Sigmoid colon (tissue), 7 donors: ENCODE results near the gene PPIB. TPM values are rescaled to one million over a fixed set of nuclear protein-coding genes. Genes with fewer than 3 reads are reported as not detected.

Experiments
- DNase-seq: peaks from one replicate; pipeline ENCODE4 v3.0.0-alpha.2; 2019
- H3K27ac ChIP-seq, 4 donors: fragments of 200-600 bp; sonication (generic); one replicate each; pipeline ENCODE4 v1.5.1; 2016 to 2019; ENCODE audit warnings: mild to moderate bottlenecking in 1 of 4
- H3K27me3 ChIP-seq, 3 donors: fragments of 200-600 bp; sonication (generic); one replicate each; pipeline ENCODE4 v1.5.1; 2019; ENCODE audit warnings: mild to moderate bottlenecking in 1 of 3
- H3K36me3 ChIP-seq, 4 donors: fragments of 200-600 bp; sonication (generic); one replicate each; pipeline ENCODE4 v1.5.1; 2016 to 2019
- H3K4me1 ChIP-seq, 4 donors: fragments of 200-600 bp; sonication (generic); one replicate each; pipeline ENCODE4 v1.5.1; 2017 to 2019
- H3K4me3 ChIP-seq, 4 donors: fragments of 200-600 bp; sonication (generic); one replicate each; pipeline ENCODE4 v1.5.1; 2017 to 2019; ENCODE audit warnings: mild to moderate bottlenecking in 2 of 4, moderate library complexity in 1 of 4
- H3K9me3 ChIP-seq, 4 donors: fragments of 200-600 bp in 3 of 4; sonication (generic) in 3 of 4; one replicate each; pipeline versions ENCODE4 v1.5.1 to v1.6.1; 2013 to 2019
- EP300 ChIP-seq, 4 donors: sonication (generic); formaldehyde crosslinking; IDR thresholded peaks; one replicate each; pipeline ENCODE4 v1.6.1; 2017; ENCODE audit warnings: antibody characterized with exemption in 4 of 4
- POLR2A ChIP-seq, 2 donors: fragments of 450-650 bp; IDR thresholded peaks; one replicate each; pipeline ENCODE4 v1.6.1; 2016; ENCODE audit warnings: antibody characterized with exemption in 2 of 2, mild to moderate bottlenecking in 2 of 2, moderate library complexity in 2 of 2
- POLR2AphosphoS5 ChIP-seq, 4 donors: sonication (generic); formaldehyde crosslinking; IDR thresholded peaks; one replicate each; pipeline ENCODE4 v1.6.1; 2017; ENCODE audit warnings: antibody characterized with exemption in 4 of 4
- WGBS, 2 donors: extraction: QIAGEN DNeasy Blood & Tissue Kit; methylation state at CpG; one replicate each; pipeline ENCODE4 v1.1.7; 2013; 5-methylcytosine and 5-hydroxymethylcytosine counted together
- intact Hi-C: fragments of 100-400 bp; cut with DNase I; formaldehyde crosslinking; loops from one replicate; pipeline ENCODE4 v1.15.1; 2023
- polyA plus RNA-seq, 3 donors: library from polyadenylated mRNA; stranded (reverse); fragments of 200-250 nt; gene quantifications; one replicate each; pipeline ENCODE4 v1.2.3, GENCODE V29; 2013
- total RNA-seq, 4 donors: library from RNA; depleted of rRNA; stranded (reverse); fragments of >200 nt; gene quantifications; one replicate each; pipeline ENCODE4 v1.1.0, GENCODE V29; 2016
- TF ChIP-seq, protein P1 (sequence below), 4 experiments: fragments of 450-650 bp in 3 of 4; fragments of 200-600 bp in 1 of 4; IDR thresholded peaks; one replicate each; pipeline ENCODE4 v1.5.1; 2016 to 2019; ENCODE audit warnings: antibody characterized with exemption in 4 of 4, mild to moderate bottlenecking in 3 of 4, moderate library complexity in 2 of 4
- donor health status: healthy with polysubstance abuse.
- donor health status: Bipolar disorder and iron deficiency.
- donor health status: healthy.

Gene PPIB
- 100 to 1,000 TPM; 154 to 232 (median 183) TPM for total RNA-seq
- 100 to 1,000 TPM; 162 to 647 (median 169) TPM for polyA plus RNA-seq

DNA sequence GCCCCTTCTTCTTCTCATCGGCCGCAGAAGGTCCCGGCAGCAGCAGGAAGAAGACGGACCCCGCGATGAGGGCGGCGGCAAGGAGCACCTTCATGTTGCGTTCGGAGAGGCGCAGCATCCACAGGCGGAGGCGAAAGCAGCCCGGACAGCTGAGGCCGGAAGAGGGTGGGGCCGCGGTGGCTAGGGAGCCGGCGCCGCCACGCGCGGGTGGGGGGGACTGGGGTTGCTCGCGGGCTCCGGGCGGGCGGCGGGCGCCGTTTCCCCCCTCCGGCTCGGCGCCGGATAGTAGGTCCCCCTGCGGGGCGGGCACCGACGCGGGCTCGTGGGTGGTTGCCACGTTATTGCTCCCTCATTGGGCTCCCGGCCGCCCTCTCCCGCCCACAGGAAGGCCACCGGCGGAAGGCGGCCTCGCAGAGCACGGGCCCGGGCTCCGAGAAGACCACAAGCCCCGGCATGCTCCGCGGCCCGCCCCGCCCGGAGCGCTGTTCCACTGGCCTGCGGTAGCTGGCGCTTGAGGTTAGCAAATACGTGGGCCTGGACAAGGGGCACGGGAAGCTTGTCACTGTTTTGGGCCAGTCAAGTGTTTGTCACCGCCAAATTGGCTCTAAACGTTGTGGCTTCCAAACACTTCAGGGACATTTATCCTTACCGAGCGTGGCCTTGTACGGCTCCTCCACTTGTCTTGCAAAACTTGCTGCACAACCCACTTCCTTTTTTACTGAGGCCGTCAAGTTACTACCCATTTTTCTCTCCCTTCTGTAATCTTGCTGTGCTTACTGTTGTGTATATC is at the start of gene PPIB:
Gene PPIB, minus strand, starts transcription at position 154 of the 790 bp plus-strand sequence. Its CDS starts 36 bp downstream, at position 118.
- H3K27me3 ChIP-seq: no peaks in the 10 kb centered on the region
- H3K27ac ChIP-seq: peak within 1 kb of the TSS; percentile 83 to 94 (median 88)
- peak within 1 kb of the TSS; percentile 78 to 95 (median 80) for H3K4me3 ChIP-seq
- DNase-seq: peak; percentile 99
- intact Hi-C loops: loop anchor here (1.0 to 2.0 kb wide), 3 partner anchors 68 to 224 kb away; partner anchors contain the start of genes CSNK1G1, SNX1 and TRIP4
- 0 to 1% methylated on average over 69 of the region's 69 CpGs for WGBS, 2 donors
- TF ChIP-seq POLR2A (IDR thresholded peaks at IDR 0.05): peak; percentile 54 to 67
- TF ChIP-seq, protein P1, sequence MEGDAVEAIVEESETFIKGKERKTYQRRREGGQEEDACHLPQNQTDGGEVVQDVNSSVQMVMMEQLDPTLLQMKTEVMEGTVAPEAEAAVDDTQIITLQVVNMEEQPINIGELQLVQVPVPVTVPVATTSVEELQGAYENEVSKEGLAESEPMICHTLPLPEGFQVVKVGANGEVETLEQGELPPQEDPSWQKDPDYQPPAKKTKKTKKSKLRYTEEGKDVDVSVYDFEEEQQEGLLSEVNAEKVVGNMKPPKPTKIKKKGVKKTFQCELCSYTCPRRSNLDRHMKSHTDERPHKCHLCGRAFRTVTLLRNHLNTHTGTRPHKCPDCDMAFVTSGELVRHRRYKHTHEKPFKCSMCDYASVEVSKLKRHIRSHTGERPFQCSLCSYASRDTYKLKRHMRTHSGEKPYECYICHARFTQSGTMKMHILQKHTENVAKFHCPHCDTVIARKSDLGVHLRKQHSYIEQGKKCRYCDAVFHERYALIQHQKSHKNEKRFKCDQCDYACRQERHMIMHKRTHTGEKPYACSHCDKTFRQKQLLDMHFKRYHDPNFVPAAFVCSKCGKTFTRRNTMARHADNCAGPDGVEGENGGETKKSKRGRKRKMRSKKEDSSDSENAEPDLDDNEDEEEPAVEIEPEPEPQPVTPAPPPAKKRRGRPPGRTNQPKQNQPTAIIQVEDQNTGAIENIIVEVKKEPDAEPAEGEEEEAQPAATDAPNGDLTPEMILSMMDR (IDR thresholded peaks at IDR 0.05): peak in 1 of 4 experiments; percentile 13
- peak in 1 of 4 donors; percentile 22 for TF ChIP-seq EP300 (IDR thresholded peaks at IDR 0.05)
- TF ChIP-seq POLR2AphosphoS5 (IDR thresholded peaks at IDR 0.05): peak; percentile 70 to 92 (median 84)
- no peaks in the 10 kb centered on the region for H3K9me3 ChIP-seq
- peaks cover 21 to 37% (median 33%) of the 10 kb centered on the region in 4 donors for H3K36me3 ChIP-seq
- H3K4me1 ChIP-seq: peaks cover 0 to 51% (median 36%) of the 10 kb centered on the region in 4 donors

DNA sequence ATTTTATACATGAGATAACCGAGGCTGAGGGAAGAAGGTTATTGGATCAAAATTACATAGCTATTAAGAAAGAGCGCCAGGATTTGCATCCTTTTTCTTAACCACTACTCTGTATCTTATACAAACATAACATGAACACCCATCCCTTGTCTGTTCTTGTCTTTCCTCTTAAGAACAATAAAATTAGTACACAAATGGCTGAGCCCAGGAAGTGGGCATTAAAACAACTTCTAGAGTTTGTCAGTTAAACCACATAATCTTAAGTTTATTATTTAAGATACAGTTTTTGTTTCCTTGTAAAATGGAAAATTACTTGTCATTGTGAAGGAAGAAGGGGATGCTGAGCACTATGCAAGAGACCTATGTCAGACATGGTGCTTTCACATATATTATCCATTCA is 48.9 kb upstream of the PPIB start:
- Histone ChIP-seq H3K27ac (no peak overlapping the region), H3K4me3 (no peak overlapping the region), H3K27me3 (no peaks in the 10 kb centered on the region), H3K9me3 (no peaks in the 10 kb centered on the region), H3K36me3 (peaks cover 4 to 20% (median 7%) of the 10 kb centered on the region in 4 donors), H3K4me1 (no peaks in the 10 kb centered on the region)
- WGBS, 2 donors: 75 to 91% methylated on average over 2 of the region's 2 CpGs
- no peak for DNase-seq
- TF ChIP-seq POLR2AphosphoS5 (IDR thresholded peaks at IDR 0.05): no peak
- TF ChIP-seq EP300 (IDR thresholded peaks at IDR 0.05): no peak
- TF ChIP-seq, protein P1 (IDR thresholded peaks at IDR 0.05): no peak
- TF ChIP-seq POLR2A (IDR thresholded peaks at IDR 0.05): no peak
- intact Hi-C loops: no loop called here

DNA sequence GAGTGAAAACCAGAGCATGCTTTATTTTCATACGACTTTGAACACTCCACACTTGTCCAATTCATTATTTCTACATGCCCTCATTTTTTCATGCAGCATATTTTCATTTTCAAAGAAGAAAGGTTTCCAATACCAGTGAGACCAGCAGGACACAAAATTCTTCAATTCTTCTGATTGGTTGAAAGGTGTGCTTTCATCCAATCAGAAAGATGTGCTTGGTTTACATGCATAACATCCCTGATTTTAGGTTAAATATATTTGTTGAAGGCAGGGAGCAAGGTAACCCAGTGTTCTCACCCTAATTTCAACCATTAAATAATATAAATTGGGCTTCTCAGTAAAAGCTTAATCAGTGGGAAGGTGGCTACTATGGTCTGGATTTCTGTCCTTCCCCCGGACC is 47.5 kb upstream of the PPIB start:
- no peak for DNase-seq
- intact Hi-C loops: no loop called here

DNA sequence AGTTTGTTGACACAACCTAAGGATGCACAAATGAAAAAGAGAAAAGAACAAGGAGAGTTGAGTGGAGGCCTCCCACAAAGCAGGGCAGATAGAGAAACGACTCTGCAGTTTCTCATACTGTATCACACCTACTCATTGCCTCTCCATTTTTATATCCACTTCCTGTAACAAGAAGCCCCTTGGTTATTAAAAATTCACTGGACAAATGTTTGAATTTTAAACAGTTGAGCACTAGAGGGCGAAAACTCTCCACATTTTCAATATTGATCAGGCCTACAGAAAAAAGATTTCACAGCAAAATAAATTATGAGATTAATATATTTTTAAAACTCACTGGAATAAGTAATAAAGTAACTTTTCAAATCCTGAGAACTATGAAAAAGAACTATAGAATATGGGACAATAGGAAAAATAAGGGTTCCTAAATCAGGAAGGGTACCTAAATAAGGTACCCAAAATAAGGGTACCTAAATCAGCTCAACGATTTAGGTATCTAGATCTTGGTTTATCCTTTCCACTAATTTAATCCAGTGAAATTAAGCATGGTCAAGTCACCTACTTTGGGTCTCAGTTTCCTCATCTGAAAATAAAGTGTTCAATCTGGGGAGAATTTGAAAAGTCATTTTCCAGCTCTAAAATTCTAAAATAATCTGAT is 47.0 kb upstream of the PPIB start:
- Histone ChIP-seq H3K9me3 (no peaks in the 10 kb centered on the region), H3K36me3 (peaks cover 4 to 20% (median 7%) of the 10 kb centered on the region in 4 donors), H3K27me3 (no peaks in the 10 kb centered on the region), H3K4me3 (no peak overlapping the region), H3K27ac (no peak overlapping the region), H3K4me1 (no peaks in the 10 kb centered on the region)
- intact Hi-C loops: loop anchor here (5.0 kb wide), 1 partner anchor 147 kb away; the partner anchor contains the start of gene CSNK1G1
- 34 to 47% methylated on average over 3 of the region's 3 CpGs for WGBS, 2 donors
- TF ChIP-seq, protein P1 (IDR thresholded peaks at IDR 0.05): peak; percentile 10 to 35 (median 33)
- TF ChIP-seq POLR2A (IDR thresholded peaks at IDR 0.05): no peak
- no peak for DNase-seq

More for the DNA sequence above, 47.5 kb upstream of the PPIB start:
- H3K9me3 ChIP-seq: no peaks in the 10 kb centered on the region
- H3K36me3 ChIP-seq: peaks cover 4 to 20% (median 7%) of the 10 kb centered on the region in 4 donors
- H3K27ac ChIP-seq: no peak overlapping the region
- no peaks in the 10 kb centered on the region for H3K4me1 ChIP-seq
- no peaks in the 10 kb centered on the region for H3K27me3 ChIP-seq
- no peak for TF ChIP-seq EP300 (IDR thresholded peaks at IDR 0.05)
- TF ChIP-seq, protein P1 (IDR thresholded peaks at IDR 0.05): no peak
- TF ChIP-seq POLR2A (IDR thresholded peaks at IDR 0.05): no peak
- TF ChIP-seq POLR2AphosphoS5 (IDR thresholded peaks at IDR 0.05): no peak
- 78 to 80% methylated on average over 2 of the region's 2 CpGs for WGBS, 2 donors
- H3K4me3 ChIP-seq: no peak overlapping the region
